ACHN (cell line): ENCODE data around the gene HHIPL2.

Experiments used
- DNase-seq: peaks from one replicate; pipeline ENCODE4 v3.0.0-alpha.2; 2015
- in situ Hi-C: cut with HindIII; loops from 2 replicates; pipeline ENCODE4 v1.10.0; 2017; ENCODE audit warnings: low sequenced_read_pairs, low pct_ligation_motif_present, low pct_unique_long_range_greater_than_20kb

The HHIPL2 gene

GRCh38 chr1:222547944-222548671 is at the start of gene HHIPL2:
Gene HHIPL2, minus strand, starts transcription at chr1:222548104. Its CDS starts 60 bp downstream, at chr1:222548044.
- DNase-seq: no peak
- in situ Hi-C loops: no loop called here

DNA sequence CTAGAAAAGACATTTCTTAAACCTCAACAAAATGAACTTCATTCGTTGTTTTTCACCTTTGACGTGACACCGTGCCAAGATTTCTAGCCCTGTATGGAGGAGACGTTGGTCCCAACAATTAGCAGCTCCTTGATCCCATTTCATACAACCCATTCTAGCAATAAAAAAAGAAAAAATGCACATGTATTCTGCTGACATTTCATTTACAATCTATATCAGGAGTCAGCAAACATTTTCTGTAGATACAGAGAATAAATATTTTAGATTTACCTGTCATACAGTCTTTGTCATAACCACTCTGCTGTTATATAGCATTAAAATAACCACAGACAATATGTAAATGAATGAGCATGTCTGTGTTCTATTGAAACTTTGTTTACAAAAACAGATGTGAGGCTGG is 48.8 kb upstream of the HHIPL2 start:
- DNase-seq: no peak
- in situ Hi-C loops: no loop called here

DNA sequence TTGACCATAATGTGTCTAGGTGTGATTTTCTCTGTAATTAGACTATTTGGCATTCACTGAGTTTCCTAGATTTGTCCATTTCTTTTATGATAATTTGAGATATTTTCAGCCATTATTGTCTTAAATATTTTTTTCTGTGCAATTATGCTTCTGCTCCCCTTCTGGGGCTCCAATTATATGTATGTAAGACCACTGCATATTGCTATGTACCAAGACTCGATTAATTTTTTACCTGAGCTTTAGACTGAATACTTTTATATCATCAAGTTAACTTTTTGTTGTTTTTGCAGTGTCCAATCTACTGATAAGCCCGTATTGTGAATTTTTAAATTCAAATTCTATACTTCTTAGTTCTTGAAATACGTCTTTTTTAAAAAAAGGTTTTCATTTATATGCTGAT is 46.9 kb upstream of the HHIPL2 start:
- in situ Hi-C loops: no loop called here

GRCh38 chr1:222592171-222592570 is 44.3 kb upstream of the HHIPL2 start:
- no peak for DNase-seq
- in situ Hi-C loops: no loop called here

More for the DNA sequence above, 46.9 kb upstream of the HHIPL2 start:
- DNase-seq: no peak

DNA sequence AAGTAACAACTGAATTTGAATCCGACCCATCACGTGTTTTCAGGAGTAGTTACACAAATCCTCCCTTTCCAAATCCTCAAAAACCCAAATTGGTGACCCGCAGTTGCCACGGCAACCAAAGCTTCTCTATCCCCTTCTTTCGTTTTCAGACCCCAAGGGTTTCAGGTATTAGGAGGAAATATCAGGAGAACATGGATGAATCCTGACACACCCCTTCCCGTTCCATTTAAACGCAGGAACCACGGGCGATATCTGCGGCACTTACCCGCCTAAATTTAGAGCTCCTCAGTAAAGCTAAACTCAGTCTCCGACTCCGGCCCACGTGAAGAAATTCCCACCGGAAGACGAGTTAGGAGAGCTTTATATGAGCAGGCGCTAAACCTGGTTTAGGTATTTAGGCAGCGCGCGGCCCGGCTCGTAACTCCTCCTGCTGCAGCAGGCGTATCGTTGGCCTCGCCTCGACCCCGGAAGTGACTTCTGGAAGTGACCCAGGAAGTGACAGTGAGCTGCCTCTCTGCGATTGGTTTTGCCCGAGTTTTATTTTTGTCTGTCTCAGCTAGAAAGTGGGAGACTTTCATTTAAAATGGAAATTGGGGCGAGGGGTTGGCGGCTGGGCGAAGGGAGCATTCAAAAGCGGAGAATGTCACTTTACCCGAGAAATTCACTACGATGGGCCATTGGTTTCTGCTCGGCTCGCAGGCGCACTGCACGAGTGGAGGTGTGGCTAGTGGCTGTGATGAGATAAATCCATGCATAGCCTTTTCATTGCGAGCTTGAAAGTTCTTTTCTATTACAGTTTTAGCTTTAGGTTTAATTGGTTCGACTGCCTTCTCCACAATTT is 41.8 kb upstream of the HHIPL2 start, which contains the start of gene TAF1A:
Gene TAF1A, minus strand, starts transcription at position 472 of the 841 bp plus-strand sequence.
- peak; percentile 92 for DNase-seq
- in situ Hi-C loops: no loop called here

GRCh38 chr1:222588135-222588534 is 40.2 kb upstream of the HHIPL2 start:
- no peak for DNase-seq
- in situ Hi-C loops: no loop called here

- DNase-seq: no peak
- in situ Hi-C loops: no loop called here
Measured at GRCh38 chr1:222586842-222587241, 38.9 kb upstream of the HHIPL2 start.

- DNase-seq: no peak
- in situ Hi-C loops: no loop called here
Measured at GRCh38 chr1:222583079-222583478, 35.2 kb upstream of the HHIPL2 start.

GRCh38 chr1:222582099-222582774 is 34.3 kb upstream of the HHIPL2 start:
- in situ Hi-C loops: no loop called here
- DNase-seq: peak; percentile 41

DNA sequence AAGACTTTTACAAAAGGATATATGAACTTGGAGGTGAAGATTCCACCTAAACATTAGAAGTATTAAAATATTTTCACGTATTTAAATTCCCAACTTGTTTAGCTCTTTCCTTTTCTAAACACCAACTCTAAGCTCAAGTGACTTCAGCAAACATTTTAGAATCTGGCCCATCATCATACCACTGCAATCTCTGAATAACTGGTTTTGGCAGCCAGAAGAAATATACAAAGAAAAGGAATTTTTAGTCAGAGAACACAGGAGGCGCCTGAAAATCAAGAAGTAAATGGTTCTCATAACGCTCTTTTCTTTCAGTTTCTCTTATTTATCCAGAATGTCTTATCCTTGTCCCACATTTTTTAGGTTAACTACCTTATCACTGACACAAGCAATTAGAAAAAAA is 31.4 kb upstream of the HHIPL2 start:
- DNase-seq: no peak
- in situ Hi-C loops: no loop called here

GRCh38 chr1:222570837-222571236 is 22.9 kb upstream of the HHIPL2 start:
- in situ Hi-C loops: no loop called here
- DNase-seq: no peak

DNA sequence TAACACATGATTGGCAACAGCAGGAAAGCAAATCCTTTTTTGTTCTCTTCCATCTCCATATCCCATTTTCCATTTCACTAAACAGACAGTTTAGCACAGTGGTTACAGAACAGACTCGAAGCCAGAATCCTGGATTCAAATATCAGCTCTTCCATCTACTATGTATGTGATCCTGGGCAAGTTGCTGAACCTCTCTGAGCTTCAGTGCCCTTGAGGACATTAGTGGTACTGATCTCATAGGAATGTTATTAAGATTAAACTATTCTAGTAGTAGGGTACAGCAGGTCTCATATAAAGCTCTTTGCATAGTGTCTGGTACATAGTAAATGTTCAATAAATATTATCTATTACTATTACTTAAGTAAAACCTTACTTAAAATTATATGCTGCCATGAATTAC is 13.8 kb upstream of the HHIPL2 start:
- DNase-seq: no peak
- in situ Hi-C loops: no loop called here

GRCh38 chr1:222557574-222557973 is 9.7 kb upstream of the HHIPL2 start:
- DNase-seq: no peak
- in situ Hi-C loops: no loop called here

DNA sequence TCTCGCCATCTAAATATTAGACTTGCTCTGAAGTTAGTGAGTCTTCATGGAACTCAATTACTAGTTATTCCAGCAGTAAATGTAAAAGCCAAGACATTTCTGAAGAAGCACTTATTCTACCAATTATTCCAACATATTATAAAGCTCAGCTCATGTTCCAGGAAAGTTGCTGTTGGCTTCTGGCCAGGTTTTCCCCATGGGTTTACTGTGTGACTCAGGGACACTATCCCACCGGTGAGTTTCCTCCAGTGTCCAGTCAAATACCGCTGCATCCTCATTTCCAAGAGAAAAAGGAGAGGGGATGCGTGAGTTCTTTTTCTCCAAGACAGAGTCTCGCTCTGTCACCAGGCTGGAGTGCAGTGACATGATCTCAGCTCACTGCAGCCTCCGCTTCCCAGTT is 9.2 kb upstream of the HHIPL2 start:
- no peak for DNase-seq
- in situ Hi-C loops: no loop called here

DNA sequence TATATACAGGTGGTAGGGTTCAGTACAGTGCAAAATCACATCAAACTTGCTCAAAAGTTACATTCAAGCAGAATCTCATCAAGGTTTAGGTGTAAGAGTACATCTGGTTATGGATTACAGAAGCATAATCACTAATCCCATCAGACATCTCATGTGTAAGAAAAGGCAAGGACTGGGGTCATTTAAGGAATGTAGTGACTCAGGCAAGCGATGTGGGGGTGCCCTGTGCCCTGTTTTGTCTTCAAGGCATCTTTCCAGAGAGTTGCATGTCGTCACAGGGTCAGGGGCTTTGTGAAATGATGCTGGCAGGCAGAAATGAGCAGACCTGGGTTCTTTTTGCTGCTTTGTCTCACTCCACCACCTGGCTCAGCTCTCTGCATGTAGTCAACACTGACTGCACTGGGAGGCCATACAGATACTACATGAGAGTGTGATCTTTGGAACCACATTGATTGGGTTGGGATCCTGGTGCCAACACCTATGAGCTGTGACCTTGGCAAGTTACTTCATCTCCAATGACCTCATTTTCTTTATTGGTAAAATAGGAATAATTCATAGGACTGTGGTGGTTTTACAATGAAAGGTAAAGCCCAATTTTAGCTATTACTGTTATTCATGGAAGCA is 8.2 kb upstream of the HHIPL2 start:
- no peak for DNase-seq
- in situ Hi-C loops: no loop called here

GRCh38 chr1:222554177-222554576 is 6.3 kb upstream of the HHIPL2 start:
- in situ Hi-C loops: no loop called here
- no peak for DNase-seq

DNA sequence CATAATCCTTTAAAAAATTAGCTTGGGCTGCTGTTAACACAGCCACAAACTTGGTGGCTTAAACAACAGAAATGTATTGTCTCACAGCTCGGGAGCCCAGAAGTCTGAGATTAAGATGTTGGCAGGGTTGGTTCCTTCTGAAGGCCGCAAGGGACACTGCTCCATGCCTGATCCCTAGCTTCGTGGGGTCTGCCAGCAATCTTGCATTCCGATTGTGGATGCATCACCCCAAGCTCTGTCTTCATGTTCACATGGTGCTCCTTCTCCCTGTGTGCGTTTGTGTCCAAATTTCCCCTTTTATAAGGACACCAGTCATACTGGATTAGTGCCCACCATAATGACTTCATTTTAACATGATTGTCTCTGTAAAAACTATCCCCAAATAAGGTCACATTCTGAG is 5.0 kb upstream of the HHIPL2 start:
- DNase-seq: no peak
- in situ Hi-C loops: no loop called here

DNA sequence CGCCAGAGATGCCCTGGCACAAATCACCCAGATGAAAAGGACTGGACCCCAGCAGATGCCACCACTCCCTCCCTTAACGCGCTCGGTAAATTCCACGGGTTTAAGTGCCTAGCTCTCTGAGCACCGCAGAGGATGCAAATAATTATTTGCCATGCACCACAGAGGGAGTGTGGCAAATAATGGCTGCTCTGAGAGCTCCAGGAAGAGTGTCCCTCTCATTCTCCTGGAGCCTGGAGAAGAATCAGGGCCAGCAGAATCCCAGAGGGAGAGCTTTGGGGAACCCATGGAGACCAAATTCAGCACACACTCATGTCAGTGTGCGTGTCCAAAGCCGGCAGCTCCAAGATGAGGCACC is 667 bp downstream of the HHIPL2 start:
- DNase-seq: no peak
- in situ Hi-C loops: no loop called here
